GM23338 (cell line): Measurements from ENCODE around the gene MYO7B. TPM values are rescaled to one million over a fixed set of nuclear protein-coding genes. Genes with fewer than 3 reads are reported as not detected.

Experiments
- ATAC-seq: fragments of 200-7000 bp; cut with Tn5 transposase; 3 replicates; pipeline ENCODE4 v1.9.1; 2020
- DNase-seq: peaks from one replicate; pipeline ENCODE4 v3.0.0-alpha.2; 2015; ENCODE audit warnings: low spot score
- H2AFZ ChIP-seq: fragments of 200-600 bp; sonication (generic); 2 replicates; pipeline ENCODE4 v1.8.0; 2016; ENCODE audit warnings: antibody characterized with exemption, mild to moderate bottlenecking, moderate library complexity
- H3F3A ChIP-seq: fragments of 200-600 bp; sonication (generic); replicated peaks from 2 replicates; pipeline ENCODE4 v1.8.0; 2017; ENCODE audit warnings: antibody characterized with exemption, mixed run types, low read depth
- H3K27ac ChIP-seq: fragments of 200-600 bp; sonication (generic); 2 replicates; pipeline ENCODE4 v1.6.1; 2016; ENCODE audit warnings: low read depth
- H3K27me3 ChIP-seq: fragments of 200-600 bp; sonication (generic); 2 replicates; pipeline ENCODE4 v1.8.0; 2016; ENCODE audit warnings: mild to moderate bottlenecking, mixed run types, moderate library complexity; ENCODE audit not compliant: insufficient read depth
- H3K36me3 ChIP-seq: fragments of 200-600 bp; sonication (generic); 2 replicates; pipeline ENCODE4 v1.8.0; 2016; ENCODE audit warnings: mild to moderate bottlenecking; ENCODE audit not compliant: insufficient read depth
- H3K4me1 ChIP-seq: fragments of 200-600 bp; sonication (generic); 2 replicates; pipeline ENCODE4 v1.8.0; 2016; ENCODE audit warnings: mild to moderate bottlenecking, moderate library complexity; ENCODE audit not compliant: insufficient read depth
- H3K4me2 ChIP-seq: fragments of 200-600 bp; sonication (generic); 2 replicates; pipeline ENCODE4 v1.7.1; 2017; ENCODE audit warnings: mixed run types
- H3K4me3 ChIP-seq: fragments of 200-600 bp; sonication (generic); 2 replicates; pipeline ENCODE4 v1.6.1; 2016; ENCODE audit warnings: mixed run types
- H3K79me2 ChIP-seq: fragments of 200-600 bp; sonication (generic); replicated peaks from 2 replicates; pipeline ENCODE4 v1.8.0; 2017; ENCODE audit warnings: mild to moderate bottlenecking; ENCODE audit not compliant: insufficient read depth
- H3K9me2 ChIP-seq: fragments of 200-600 bp; sonication (generic); 2 replicates; pipeline ENCODE4 v1.8.0; 2017; ENCODE audit not compliant: insufficient read depth
- H4K20me1 ChIP-seq: fragments of 200-600 bp; sonication (generic); replicated peaks from 2 replicates; pipeline ENCODE4 v1.8.0; 2017; ENCODE audit warnings: mild to moderate bottlenecking; ENCODE audit not compliant: insufficient read depth
- H3K27ac Mint-ChIP-seq: 2 replicates; pipeline ENCODE4 v1.8.0; 2020; ENCODE audit warnings: inconsistent platforms, mild to moderate bottlenecking, moderate library complexity, mixed read lengths
- H3K27me3 Mint-ChIP-seq: 3 replicates; pipeline ENCODE4 v1.8.0; 2022; ENCODE audit warnings: low read depth, mild to moderate bottlenecking, moderate library complexity, mixed read lengths, inconsistent platforms; ENCODE audit not compliant: insufficient read depth, poor library complexity
- H3K36me3 Mint-ChIP-seq: 3 replicates; pipeline ENCODE4 v1.8.0; 2021; ENCODE audit warnings: low read depth, mild to moderate bottlenecking, inconsistent platforms, moderate library complexity, mixed read lengths
- H3K4me1 Mint-ChIP-seq: 3 replicates; pipeline ENCODE4 v1.8.0; 2020; ENCODE audit warnings: mild to moderate bottlenecking, inconsistent platforms, mixed read lengths
- H3K4me3 Mint-ChIP-seq: 3 replicates; pipeline ENCODE4 v1.8.0; 2021; ENCODE audit warnings: moderate library complexity, mild to moderate bottlenecking, inconsistent platforms, mixed read lengths
- H3K9me3 Mint-ChIP-seq: 3 replicates; pipeline ENCODE4 v1.8.0; 2020; ENCODE audit warnings: moderate library complexity, mild to moderate bottlenecking, inconsistent platforms, mixed read lengths
- CREB1 ChIP-seq: fragments of 250-450 bp; sonication (Bioruptor Pico); IDR thresholded peaks from 2 replicates; pipeline ENCODE4 v1.5.0; 2020; ENCODE audit warnings: low read depth, mild to moderate bottlenecking, moderate library complexity
- JUNB ChIP-seq: IDR thresholded peaks from one replicate; pipeline ENCODE4 v1.6.1; 2016; ENCODE audit warnings: antibody characterized with exemption; ENCODE audit not compliant: unreplicated experiment
- POLR2AphosphoS5 ChIP-seq: IDR thresholded peaks from 2 replicates; pipeline ENCODE4 v1.6.1; 2016; ENCODE audit warnings: antibody characterized with exemption, low read depth
- STAT1 ChIP-seq: IDR thresholded peaks from one replicate; pipeline ENCODE4 v1.6.1; 2016; ENCODE audit warnings: antibody characterized with exemption; ENCODE audit not compliant: unreplicated experiment
- ZNF114 ChIP-seq: fragments of 250-450 bp; sonication (Bioruptor Pico); IDR thresholded peaks from 2 replicates; pipeline ENCODE4 v1.5.0; 2020; ENCODE audit warnings: mild to moderate bottlenecking, moderate library complexity
- ZNF331 ChIP-seq: fragments of 250-450 bp; sonication (Bioruptor Pico); IDR thresholded peaks from 2 replicates; pipeline ENCODE4 v1.5.0; 2020; ENCODE audit warnings: low read depth, mild to moderate bottlenecking, moderate library complexity
- polyA plus RNA-seq: library from polyadenylated mRNA; unstranded; fragments of >200 nt; fragmentation: Nextera tagmentation; extraction: Ambion mirVana; gene quantifications from 2 replicates; pipeline ENCODE4 v1.2.1, GENCODE V29; 2016
- total RNA-seq: library from RNA; depleted of rRNA; stranded (reverse); fragments of >200 nt; shearing (Covaris generic); gene quantifications from 2 replicates; pipeline ENCODE4 v1.2.3, GENCODE V29; 2014
- TF ChIP-seq, protein P1 (sequence below), 2 experiments: fragments of 200-600 bp in 1 of 2; sonication (generic) in 1 of 2; conservative IDR thresholded peaks; 2 replicates each; pipeline versions ENCODE4 v1.5.1 to v1.6.1; 2016 to 2017; ENCODE audit warnings: antibody characterized with exemption in 2 of 2, low read depth in 2 of 2, mild to moderate bottlenecking in 2 of 2, moderate library complexity in 1 of 2
- TF ChIP-seq, protein P2 (sequence below): IDR thresholded peaks from one replicate; pipeline ENCODE4 v1.6.1; 2018; ENCODE audit warnings: antibody characterized with exemption; ENCODE audit not compliant: unreplicated experiment
- TF ChIP-seq, protein P3 (sequence below): IDR thresholded peaks from 2 replicates; pipeline ENCODE4 v1.6.1; 2016; ENCODE audit warnings: antibody characterized with exemption

Gene MYO7B
- total and polyA plus RNA-seq, 2 experiments from 2014 or later: not detected

DNA sequence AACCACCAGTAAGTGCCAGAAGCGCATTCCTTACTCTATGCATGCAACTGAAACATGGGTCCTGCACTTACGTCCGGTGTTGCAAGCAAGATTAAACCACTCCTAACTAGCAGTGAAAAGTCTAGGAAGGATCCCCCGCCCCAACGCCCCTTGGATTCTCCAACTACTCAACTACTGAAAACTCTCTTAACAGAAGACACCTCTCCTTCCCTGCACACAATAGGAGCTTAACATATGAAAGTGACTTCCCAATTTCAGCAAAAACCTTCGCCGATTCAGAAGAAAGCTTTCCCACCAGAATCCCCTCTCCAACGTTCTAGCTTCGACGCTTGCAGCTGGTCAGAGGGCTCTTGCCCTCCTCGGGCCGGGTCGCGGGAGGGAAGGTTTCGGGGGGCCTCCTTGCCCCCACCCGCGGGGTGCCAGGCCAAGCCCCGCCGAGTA, 9.8 kb upstream of the MYO7B start (continued):
- TF ChIP-seq, protein P1, sequence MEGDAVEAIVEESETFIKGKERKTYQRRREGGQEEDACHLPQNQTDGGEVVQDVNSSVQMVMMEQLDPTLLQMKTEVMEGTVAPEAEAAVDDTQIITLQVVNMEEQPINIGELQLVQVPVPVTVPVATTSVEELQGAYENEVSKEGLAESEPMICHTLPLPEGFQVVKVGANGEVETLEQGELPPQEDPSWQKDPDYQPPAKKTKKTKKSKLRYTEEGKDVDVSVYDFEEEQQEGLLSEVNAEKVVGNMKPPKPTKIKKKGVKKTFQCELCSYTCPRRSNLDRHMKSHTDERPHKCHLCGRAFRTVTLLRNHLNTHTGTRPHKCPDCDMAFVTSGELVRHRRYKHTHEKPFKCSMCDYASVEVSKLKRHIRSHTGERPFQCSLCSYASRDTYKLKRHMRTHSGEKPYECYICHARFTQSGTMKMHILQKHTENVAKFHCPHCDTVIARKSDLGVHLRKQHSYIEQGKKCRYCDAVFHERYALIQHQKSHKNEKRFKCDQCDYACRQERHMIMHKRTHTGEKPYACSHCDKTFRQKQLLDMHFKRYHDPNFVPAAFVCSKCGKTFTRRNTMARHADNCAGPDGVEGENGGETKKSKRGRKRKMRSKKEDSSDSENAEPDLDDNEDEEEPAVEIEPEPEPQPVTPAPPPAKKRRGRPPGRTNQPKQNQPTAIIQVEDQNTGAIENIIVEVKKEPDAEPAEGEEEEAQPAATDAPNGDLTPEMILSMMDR (conservative IDR thresholded peaks at IDR 0.05; ENCODE audit: low read depth in 2 of 2): no peak
- no peak; the same call in 1 of the 2 replicates for TF ChIP-seq POLR2AphosphoS5
- TF ChIP-seq CREB1 (CRISPR knock-in tag): no peak
- no peak for TF ChIP-seq JUNB
- TF ChIP-seq ZNF331 (CRISPR knock-in tag): no peak
- no peak for TF ChIP-seq STAT1

DNA sequence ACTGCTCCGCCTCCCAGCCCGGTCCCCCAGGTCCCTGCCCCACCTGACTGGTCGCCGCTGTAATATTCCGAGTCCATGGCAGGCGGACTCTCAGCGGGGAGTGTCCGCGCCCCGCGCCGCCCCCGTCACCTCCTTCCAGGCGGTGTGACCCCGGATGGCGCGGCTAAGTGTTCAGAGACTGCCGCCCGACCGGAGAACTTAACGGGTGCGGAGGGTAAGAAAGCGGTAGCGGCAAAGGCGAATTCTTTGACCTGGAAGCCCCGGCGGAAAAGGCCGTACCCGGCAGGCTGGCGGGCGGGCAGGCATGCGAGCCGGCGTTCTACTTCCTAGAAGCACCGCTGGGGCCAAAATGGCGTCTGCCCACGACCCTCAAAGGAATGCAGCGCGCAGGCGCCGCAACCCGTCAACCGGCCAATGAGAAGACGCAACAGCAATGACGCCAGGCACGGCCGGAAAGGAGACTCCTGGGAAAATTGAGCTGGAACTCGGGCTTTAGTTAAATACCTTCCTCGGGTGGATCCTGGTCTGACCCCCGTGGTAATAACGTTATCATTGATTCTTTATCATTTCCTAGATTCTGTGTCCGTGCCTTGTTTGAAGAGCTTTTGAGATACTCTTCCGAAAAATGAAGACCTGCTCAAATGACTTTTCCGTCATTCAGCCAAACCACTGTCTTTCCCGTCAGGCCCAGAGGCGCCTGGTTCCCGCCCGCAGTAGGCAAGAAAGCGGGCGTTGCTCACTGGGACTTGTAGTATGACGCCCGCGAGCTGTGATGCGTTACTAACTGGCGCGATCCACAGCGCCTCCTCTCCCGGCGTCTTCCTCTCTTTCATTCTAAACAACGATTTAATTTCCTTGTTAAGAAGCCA, 9.1 kb upstream of the MYO7B start, which contains the start of gene IWS1:
IWS1 (minus strand) TSS at position 358 of the 869 bp plus-strand sequence; CDS start at position 77, 281 bp downstream.
- no peaks in the 10 kb centered on the region for H3F3A ChIP-seq
- peak within 1 kb of the TSS; percentile 61 for H2AFZ ChIP-seq
- H3K4me3 Mint-ChIP-seq: peak within 1 kb of the TSS; percentile 94
- H3K27ac Mint-ChIP-seq: peak within 1 kb of the TSS; percentile 100
- TF ChIP-seq CREB1 (CRISPR knock-in tag) (peak; percentile 83), ZNF114 (CRISPR knock-in tag) (no peak)
- TF ChIP-seq, protein P1 (conservative IDR thresholded peaks at IDR 0.05; ENCODE audit: low read depth in 2 of 2): peak in 1 of 2 experiments; percentile 27; a peak in 2 of 4 replicates
- TF ChIP-seq, protein P2, sequence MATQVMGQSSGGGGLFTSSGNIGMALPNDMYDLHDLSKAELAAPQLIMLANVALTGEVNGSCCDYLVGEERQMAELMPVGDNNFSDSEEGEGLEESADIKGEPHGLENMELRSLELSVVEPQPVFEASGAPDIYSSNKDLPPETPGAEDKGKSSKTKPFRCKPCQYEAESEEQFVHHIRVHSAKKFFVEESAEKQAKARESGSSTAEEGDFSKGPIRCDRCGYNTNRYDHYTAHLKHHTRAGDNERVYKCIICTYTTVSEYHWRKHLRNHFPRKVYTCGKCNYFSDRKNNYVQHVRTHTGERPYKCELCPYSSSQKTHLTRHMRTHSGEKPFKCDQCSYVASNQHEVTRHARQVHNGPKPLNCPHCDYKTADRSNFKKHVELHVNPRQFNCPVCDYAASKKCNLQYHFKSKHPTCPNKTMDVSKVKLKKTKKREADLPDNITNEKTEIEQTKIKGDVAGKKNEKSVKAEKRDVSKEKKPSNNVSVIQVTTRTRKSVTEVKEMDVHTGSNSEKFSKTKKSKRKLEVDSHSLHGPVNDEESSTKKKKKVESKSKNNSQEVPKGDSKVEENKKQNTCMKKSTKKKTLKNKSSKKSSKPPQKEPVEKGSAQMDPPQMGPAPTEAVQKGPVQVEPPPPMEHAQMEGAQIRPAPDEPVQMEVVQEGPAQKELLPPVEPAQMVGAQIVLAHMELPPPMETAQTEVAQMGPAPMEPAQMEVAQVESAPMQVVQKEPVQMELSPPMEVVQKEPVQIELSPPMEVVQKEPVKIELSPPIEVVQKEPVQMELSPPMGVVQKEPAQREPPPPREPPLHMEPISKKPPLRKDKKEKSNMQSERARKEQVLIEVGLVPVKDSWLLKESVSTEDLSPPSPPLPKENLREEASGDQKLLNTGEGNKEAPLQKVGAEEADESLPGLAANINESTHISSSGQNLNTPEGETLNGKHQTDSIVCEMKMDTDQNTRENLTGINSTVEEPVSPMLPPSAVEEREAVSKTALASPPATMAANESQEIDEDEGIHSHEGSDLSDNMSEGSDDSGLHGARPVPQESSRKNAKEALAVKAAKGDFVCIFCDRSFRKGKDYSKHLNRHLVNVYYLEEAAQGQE: no peak
- TF ChIP-seq, protein P3, sequence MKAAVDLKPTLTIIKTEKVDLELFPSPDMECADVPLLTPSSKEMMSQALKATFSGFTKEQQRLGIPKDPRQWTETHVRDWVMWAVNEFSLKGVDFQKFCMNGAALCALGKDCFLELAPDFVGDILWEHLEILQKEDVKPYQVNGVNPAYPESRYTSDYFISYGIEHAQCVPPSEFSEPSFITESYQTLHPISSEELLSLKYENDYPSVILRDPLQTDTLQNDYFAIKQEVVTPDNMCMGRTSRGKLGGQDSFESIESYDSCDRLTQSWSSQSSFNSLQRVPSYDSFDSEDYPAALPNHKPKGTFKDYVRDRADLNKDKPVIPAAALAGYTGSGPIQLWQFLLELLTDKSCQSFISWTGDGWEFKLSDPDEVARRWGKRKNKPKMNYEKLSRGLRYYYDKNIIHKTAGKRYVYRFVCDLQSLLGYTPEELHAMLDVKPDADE: peak; percentile 81; the same call in 1 of the 2 replicates
- peaks cover 12% of the 10 kb centered on the region for H3K27me3 Mint-ChIP-seq
- H3K9me2 ChIP-seq: no peaks in the 10 kb centered on the region; the same call in 1 of the 2 replicates
- peaks cover 25% of the 10 kb centered on the region for H3K36me3 Mint-ChIP-seq
- H3K27me3 ChIP-seq: no peaks in the 10 kb centered on the region
- H3K36me3 ChIP-seq: peaks cover 11% of the 10 kb centered on the region; the same call in 1 of the 2 replicates
- peaks cover 47% of the 10 kb centered on the region for H3K79me2 ChIP-seq
- peaks cover 4% of the 10 kb centered on the region; the same call in 1 of the 3 replicates for H3K9me3 Mint-ChIP-seq
- peaks cover 16% of the 10 kb centered on the region for H3K4me1 Mint-ChIP-seq
- ATAC-seq (peak; percentile 91), DNase-seq (peak; percentile 99)
- peak within 1 kb of the TSS; percentile 93 for H3K4me2 ChIP-seq
- peak within 1 kb of the TSS; percentile 96 for H3K4me3 ChIP-seq
- H4K20me1 ChIP-seq: peaks cover 13% of the 10 kb centered on the region
- H3K4me1 ChIP-seq: peaks cover 15% of the 10 kb centered on the region
- peak within 1 kb of the TSS; percentile 96 for H3K27ac ChIP-seq
